HepG2 (cell line): ENCODE results near the gene FCGBP. TPM values are rescaled to one million over a fixed set of nuclear protein-coding genes. Genes with fewer than 3 reads are reported as not detected.

Experiments used
- ATAC-seq: fragments of 200-7000 bp; cut with Tn5 transposase; 3 replicates; pipeline ENCODE4 v1.9.1; 2020; ENCODE audit warnings: mild to moderate bottlenecking, moderate library complexity
- BruUV-seq: library from RNA; stranded (reverse); fragments of 400-500 nt; replicated peaks from 2 replicates; lab custom pipeline; 2021; lab: Mats Ljungman, UMichigan
- CTCF ChIA-PET: fragments of 300-600 bp; formaldehyde crosslinking; extraction: SDS; loops from one replicate; lab custom pipeline; 2021; ENCODE audit warnings: low total read pairs, inconsistent platforms, low intra/inter-chr PET ratio; lab: Yijun Ruan, JAX
- POLR2A ChIA-PET: fragments of 350-600 bp; sonication (Branson Sonifier 250); formaldehyde crosslinking; loops from one replicate; lab custom pipeline; 2020; ENCODE audit warnings: antibody characterized with exemption, inconsistent platforms; lab: Yijun Ruan, JAX
- DNase-seq: peaks from one replicate; pipeline ENCODE4 v3.0.0-alpha.2; 2015; ENCODE audit warnings: low spot score
- FAIRE-seq: peaks from 3 replicates; lab custom pipeline; 2011; peaks lifted over from hg19 to GRCh38; lab: Jason Lieb, UNC
- H2AFZ ChIP-seq: one replicate; pipeline ENCODE4 v1.6.1; 2011; ENCODE audit warnings: low read length, inconsistent platforms
- H3K27ac ChIP-seq: fragments of 300-600 bp; 3 replicates; pipeline ENCODE4 v1.8.0; 2011; ENCODE audit warnings: mixed run types, mild to moderate bottlenecking, mixed read lengths, low read length, inconsistent platforms; ENCODE audit not compliant: insufficient read depth; ENCODE audit errors: extremely low read length
- H3K27me3 ChIP-seq, 2 experiments: fragments of 200-600 bp in 1 of 2; 2 replicates in 1 of 2; 3 replicates in 1 of 2; pipeline versions ENCODE4 v1.6.0 to v1.8.0; 2011; ENCODE audit warnings: low read length in 2 of 2, mild to moderate bottlenecking in 2 of 2, moderate library complexity in 2 of 2, inconsistent platforms in 1 of 2; ENCODE audit not compliant: insufficient read depth in 2 of 2, control insufficient read depth in 1 of 2
- H3K36me3 ChIP-seq, 2 experiments: fragments of 200-600 bp in 1 of 2; replicated peaks in 1 of 2; 2 replicates in 1 of 2; 3 replicates in 1 of 2; pipeline versions ENCODE4 v1.5.1 to v1.8.0; 2011; ENCODE audit warnings: low read length in 2 of 2, inconsistent platforms in 1 of 2; ENCODE audit not compliant: insufficient read depth in 2 of 2, control insufficient read depth in 1 of 2
- H3K4me1 ChIP-seq: 2 replicates; pipeline ENCODE4 v1.5.1; 2012; ENCODE audit warnings: low read length, inconsistent platforms; ENCODE audit not compliant: insufficient read depth
- H3K4me2 ChIP-seq: 2 replicates; pipeline ENCODE4 v1.6.0; 2011; ENCODE audit warnings: low read depth, low read length, inconsistent platforms
- H3K4me3 ChIP-seq, 3 experiments: fragments of 200-600 bp in 1 of 3; sonication (generic), shearing (Covaris generic) in 1 of 3; replicated peaks in 1 of 3; 2 replicates each; pipeline ENCODE4 v1.5.1; 2011 to 2016; ENCODE audit warnings: low read length in 3 of 3, inconsistent platforms in 2 of 3, low read depth in 2 of 3, mild to moderate bottlenecking in 2 of 3, control low read depth in 1 of 3, mixed read lengths in 1 of 3; ENCODE audit not compliant: insufficient read depth in 1 of 3
- H3K79me2 ChIP-seq: one replicate; pipeline ENCODE4 v1.6.1; 2011; ENCODE audit warnings: low read length, inconsistent platforms; ENCODE audit not compliant: insufficient read depth
- H3K9ac ChIP-seq: 2 replicates; pipeline ENCODE4 v1.6.0; 2011; ENCODE audit warnings: mild to moderate bottlenecking, low read depth, low read length, inconsistent platforms; ENCODE audit not compliant: insufficient read depth
- H3K9me3 ChIP-seq: 2 replicates; pipeline ENCODE4 v1.5.1; 2012; ENCODE audit warnings: mild to moderate bottlenecking, low read length
- H4K20me1 ChIP-seq: 2 replicates; pipeline ENCODE4 v1.6.0; 2011; ENCODE audit warnings: inconsistent platforms, mild to moderate bottlenecking, low read length, moderate library complexity; ENCODE audit not compliant: insufficient read depth
- ARHGAP35 ChIP-seq: sonication (generic); formaldehyde crosslinking; IDR thresholded peaks from 2 replicates; pipeline ENCODE4 v1.9.0; 2022; ENCODE audit warnings: mild to moderate bottlenecking, inconsistent platforms, moderate library complexity, missing genetic modification reagents, borderline replicate concordance
- ZMAT3 ChIP-seq: sonication (generic); formaldehyde crosslinking; conservative IDR thresholded peaks from 2 replicates; pipeline ENCODE4 v1.7.0; 2021; ENCODE audit warnings: missing genetic modification reagents
- ZNF263 ChIP-seq: sonication (generic); formaldehyde crosslinking; IDR thresholded peaks from 2 replicates; pipeline ENCODE4 v1.4.0; 2020; ENCODE audit warnings: missing genetic modification reagents
- ZNF317 ChIP-seq: sonication (generic); formaldehyde crosslinking; IDR thresholded peaks from 2 replicates; pipeline ENCODE4 v1.5.0; 2020; ENCODE audit warnings: mild to moderate bottlenecking, missing genetic modification reagents
- WGBS: methylation state at CpG from one replicate; pipeline ENCODE4 v1.1.6; 2017; ENCODE audit warnings: low lambda C conversion rate; 5-methylcytosine and 5-hydroxymethylcytosine counted together
- in situ Hi-C: cut with HindIII; loops from 2 replicates; pipeline ENCODE4 v1.10.0; 2017; ENCODE audit warnings: low pct_unique_long_range_greater_than_20kb; ENCODE audit not compliant: extremely low pct_ligation_motif_present
- intact Hi-C: fragments of 100-400 bp; cut with micrococcal nuclease; formaldehyde crosslinking; loops from one replicate; pipeline ENCODE4 v1.10.0; 2022; ENCODE audit not compliant: unreplicated experiment
- polyA plus RNA-seq, 8 experiments: library from polyadenylated mRNA; depleted of rRNA in 3 of 8; stranded (reverse) in 7 of 8; unstranded in 1 of 8; fragments of >200 nt; fragmentation: Illumina TruSeq in 4 of 8; extraction: Trizol in 4 of 8; gene quantifications; 2 replicates each; pipeline versions ENCODE4 v1.2.1 to v1.2.3, GENCODE V29; 2011 to 2016; ENCODE audit warnings: low read depth in 4 of 8, missing spikeins in 1 of 8, mixed read lengths in 1 of 8; ENCODE audit not compliant: insufficient read depth in 1 of 8
- total RNA-seq, 5 experiments: library from RNA; depleted of rRNA; stranded (reverse); fragments of >200 nt; fragmentation: Illumina TruSeq; extraction: Trizol; gene quantifications; 2 replicates each; pipeline ENCODE4 v1.2.3, GENCODE V29; 2016; ENCODE audit warnings: low read depth in 1 of 5
- TF ChIP-seq, protein P1 (sequence below): sonication (generic); formaldehyde crosslinking; IDR thresholded peaks from 2 replicates; pipeline ENCODE4 v1.5.1; 2020; ENCODE audit warnings: missing genetic modification reagents, mild to moderate bottlenecking, borderline replicate concordance
- TF ChIP-seq, protein P2 (sequence below): sonication (generic); formaldehyde crosslinking; IDR thresholded peaks from 2 replicates; pipeline ENCODE4 v1.4.0; 2020; ENCODE audit warnings: mild to moderate bottlenecking, missing genetic modification reagents
- TF ChIP-seq, protein P3 (sequence below): sonication (generic); formaldehyde crosslinking; IDR thresholded peaks from 2 replicates; pipeline ENCODE4 v1.8.0; 2022; ENCODE audit warnings: mild to moderate bottlenecking, missing genetic modification reagents, moderate library complexity
- TF ChIP-seq, protein P4 (sequence below): sonication (generic); formaldehyde crosslinking; IDR thresholded peaks from 2 replicates; pipeline ENCODE4 v1.8.0; 2023; ENCODE audit warnings: mild to moderate bottlenecking, missing genetic modification reagents
- TF ChIP-seq, protein P5 (sequence below): sonication (generic); formaldehyde crosslinking; IDR thresholded peaks from 2 replicates; pipeline ENCODE4 v1.4.0; 2020; ENCODE audit warnings: missing genetic modification reagents, borderline replicate concordance

Gene FCGBP
- total and polyA plus RNA-seq, 2 of the 13 experiments (the other 11 are each of a cell fraction or from before 2014, with no cell fraction given): 1.3 to 7.0 TPM

GRCh38 chr19:39916236-39916635 is 18.2 kb downstream of the FCGBP start:
- H3K27ac ChIP-seq: no peak overlapping the region
- no TSS peak for BruUV-seq
- in situ Hi-C loops: no loop called here
- no peaks in the 10 kb centered on the region for H4K20me1 ChIP-seq
- POLR2A ChIA-PET: no interaction called here
- 0 out of 2 replicates have a peak, but pooled peaks cover 8% of the 10 kb centered on the region for H3K4me1 ChIP-seq
- H3K79me2 ChIP-seq: no peaks in the 10 kb centered on the region
- WGBS: 16% methylated on average over 4 of the region's 5 CpGs
- H3K36me3 ChIP-seq: no peaks in the 10 kb centered on the region
- H3K4me3 ChIP-seq: no peak overlapping the region
- H3K9me3 ChIP-seq: no peaks in the 10 kb centered on the region
- H2AFZ ChIP-seq: no peak overlapping the region
- H3K4me2 ChIP-seq: no peak overlapping the region
- TF ChIP-seq, protein P1, sequence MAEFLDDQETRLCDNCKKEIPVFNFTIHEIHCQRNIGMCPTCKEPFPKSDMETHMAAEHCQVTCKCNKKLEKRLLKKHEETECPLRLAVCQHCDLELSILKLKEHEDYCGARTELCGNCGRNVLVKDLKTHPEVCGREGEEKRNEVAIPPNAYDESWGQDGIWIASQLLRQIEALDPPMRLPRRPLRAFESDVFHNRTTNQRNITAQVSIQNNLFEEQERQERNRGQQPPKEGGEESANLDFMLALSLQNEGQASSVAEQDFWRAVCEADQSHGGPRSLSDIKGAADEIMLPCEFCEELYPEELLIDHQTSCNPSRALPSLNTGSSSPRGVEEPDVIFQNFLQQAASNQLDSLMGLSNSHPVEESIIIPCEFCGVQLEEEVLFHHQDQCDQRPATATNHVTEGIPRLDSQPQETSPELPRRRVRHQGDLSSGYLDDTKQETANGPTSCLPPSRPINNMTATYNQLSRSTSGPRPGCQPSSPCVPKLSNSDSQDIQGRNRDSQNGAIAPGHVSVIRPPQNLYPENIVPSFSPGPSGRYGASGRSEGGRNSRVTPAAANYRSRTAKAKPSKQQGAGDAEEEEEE (CRISPR knock-in tag): no peak
- TF ChIP-seq ZNF263 (CRISPR knock-in tag): 0 out of 2 replicates have a peak, but pooled peaks have one; percentile 30
- TF ChIP-seq, protein P2, sequence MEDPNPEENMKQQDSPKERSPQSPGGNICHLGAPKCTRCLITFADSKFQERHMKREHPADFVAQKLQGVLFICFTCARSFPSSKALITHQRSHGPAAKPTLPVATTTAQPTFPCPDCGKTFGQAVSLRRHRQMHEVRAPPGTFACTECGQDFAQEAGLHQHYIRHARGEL: no peak
- TF ChIP-seq, all 625 proteins: peak for 1
- Histone ChIP-seq H3K9ac (no peak overlapping the region), H3K27me3 (no peaks in the 10 kb centered on the region; a peak in 1 of 5 replicates)
- intact Hi-C loops: no loop called here
- FAIRE-seq: no peak
- no peak for DNase-seq
- ATAC-seq: no peak
- CTCF ChIA-PET: no interaction called here

- no peak for ATAC-seq
- 77% methylated on average over 11 of the region's 17 CpGs for WGBS
- TF ChIP-seq ARHGAP35 (CRISPR knock-in tag) (no peak), ZNF317 (CRISPR knock-in tag) (no peak), ZMAT3 (CRISPR knock-in tag) (no peak)
- TF ChIP-seq, protein P3, sequence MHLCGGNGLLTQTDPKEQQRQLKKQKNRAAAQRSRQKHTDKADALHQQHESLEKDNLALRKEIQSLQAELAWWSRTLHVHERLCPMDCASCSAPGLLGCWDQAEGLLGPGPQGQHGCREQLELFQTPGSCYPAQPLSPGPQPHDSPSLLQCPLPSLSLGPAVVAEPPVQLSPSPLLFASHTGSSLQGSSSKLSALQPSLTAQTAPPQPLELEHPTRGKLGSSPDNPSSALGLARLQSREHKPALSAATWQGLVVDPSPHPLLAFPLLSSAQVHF (CRISPR knock-in tag): no peak
- TF ChIP-seq, protein P4, sequence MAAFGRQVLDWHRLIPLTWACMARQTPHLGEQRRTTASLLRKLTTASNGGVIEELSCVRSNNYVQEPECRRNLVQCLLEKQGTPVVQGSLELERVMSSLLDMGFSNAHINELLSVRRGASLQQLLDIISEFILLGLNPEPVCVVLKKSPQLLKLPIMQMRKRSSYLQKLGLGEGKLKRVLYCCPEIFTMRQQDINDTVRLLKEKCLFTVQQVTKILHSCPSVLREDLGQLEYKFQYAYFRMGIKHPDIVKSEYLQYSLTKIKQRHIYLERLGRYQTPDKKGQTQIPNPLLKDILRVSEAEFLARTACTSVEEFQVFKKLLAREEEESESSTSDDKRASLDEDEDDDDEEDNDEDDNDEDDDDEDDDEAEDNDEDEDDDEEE: no peak
- TF ChIP-seq, protein P5, sequence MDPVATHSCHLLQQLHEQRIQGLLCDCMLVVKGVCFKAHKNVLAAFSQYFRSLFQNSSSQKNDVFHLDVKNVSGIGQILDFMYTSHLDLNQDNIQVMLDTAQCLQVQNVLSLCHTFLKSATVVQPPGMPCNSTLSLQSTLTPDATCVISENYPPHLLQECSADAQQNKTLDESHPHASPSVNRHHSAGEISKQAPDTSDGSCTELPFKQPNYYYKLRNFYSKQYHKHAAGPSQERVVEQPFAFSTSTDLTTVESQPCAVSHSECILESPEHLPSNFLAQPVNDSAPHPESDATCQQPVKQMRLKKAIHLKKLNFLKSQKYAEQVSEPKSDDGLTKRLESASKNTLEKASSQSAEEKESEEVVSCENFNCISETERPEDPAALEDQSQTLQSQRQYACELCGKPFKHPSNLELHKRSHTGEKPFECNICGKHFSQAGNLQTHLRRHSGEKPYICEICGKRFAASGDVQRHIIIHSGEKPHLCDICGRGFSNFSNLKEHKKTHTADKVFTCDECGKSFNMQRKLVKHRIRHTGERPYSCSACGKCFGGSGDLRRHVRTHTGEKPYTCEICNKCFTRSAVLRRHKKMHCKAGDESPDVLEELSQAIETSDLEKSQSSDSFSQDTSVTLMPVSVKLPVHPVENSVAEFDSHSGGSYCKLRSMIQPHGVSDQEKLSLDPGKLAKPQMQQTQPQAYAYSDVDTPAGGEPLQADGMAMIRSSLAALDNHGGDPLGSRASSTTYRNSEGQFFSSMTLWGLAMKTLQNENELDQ (CRISPR knock-in tag): no peak
- DNase-seq: no peak
- H3K79me2 ChIP-seq: no peaks in the 10 kb centered on the region
- H3K4me2 ChIP-seq: no peak overlapping the region
- no peak overlapping the region for H3K4me3 ChIP-seq
- no peaks in the 10 kb centered on the region; a peak in 1 of 5 replicates for H3K27me3 ChIP-seq
- ChIA-PET POLR2A (interaction anchor here (0.6 kb wide), 1 partner anchor 78 kb away, joined by 4 read pairs; no protein-coding TSS in a partner anchor), CTCF (no interaction called here)
- intact Hi-C loops: no loop called here
- BruUV-seq: no TSS peak
- FAIRE-seq: no peak
- no peaks in the 10 kb centered on the region for H4K20me1 ChIP-seq
- 0 out of 2 replicates have a peak, but pooled peaks cover 8% of the 10 kb centered on the region for H3K4me1 ChIP-seq
- H3K27ac ChIP-seq: no peak overlapping the region
- H3K9ac ChIP-seq: no peak overlapping the region
- in situ Hi-C loops: no loop called here
- H2AFZ ChIP-seq: no peak overlapping the region
- no peaks in the 10 kb centered on the region for H3K9me3 ChIP-seq
- H3K36me3 ChIP-seq: no peaks in the 10 kb centered on the region
Observed at GRCh38 chr19:39915848-39916215, 18.6 kb downstream of the FCGBP start.
